Ishikawa (cell line): ENCODE measurements around the gene NGDN.

ENCODE experiments used
- CEBPB ChIP-seq: IDR thresholded peaks from 2 replicates; pipeline ENCODE4 v1.6.1; 2012
- CREB1 ChIP-seq: IDR thresholded peaks from 2 replicates; pipeline ENCODE4 v1.6.1; 2012; ENCODE audit warnings: low read depth
- EGR1 ChIP-seq: IDR thresholded peaks from 2 replicates; pipeline ENCODE4 v1.6.1; 2012
- EP300 ChIP-seq: IDR thresholded peaks from 2 replicates; pipeline ENCODE4 v1.6.1; 2012; ENCODE audit warnings: borderline replicate concordance
- FOXM1 ChIP-seq: IDR thresholded peaks from 2 replicates; pipeline ENCODE4 v1.6.1; 2012; ENCODE audit warnings: low read depth, borderline replicate concordance
- MAX ChIP-seq: IDR thresholded peaks from 2 replicates; pipeline ENCODE4 v1.6.1; 2012
- NFIC ChIP-seq: IDR thresholded peaks from 2 replicates; pipeline ENCODE4 v1.6.1; 2012
- RAD21 ChIP-seq: IDR thresholded peaks from 2 replicates; pipeline ENCODE4 v1.6.1; 2012; ENCODE audit warnings: low read depth
- REST ChIP-seq: IDR thresholded peaks from 2 replicates; pipeline ENCODE4 v1.6.1; 2012; ENCODE audit warnings: low read depth, mild to moderate bottlenecking
- TAF1 ChIP-seq: IDR thresholded peaks from 2 replicates; pipeline ENCODE4 v1.6.1; 2012; ENCODE audit warnings: low read depth, mild to moderate bottlenecking
- TCF12 ChIP-seq: IDR thresholded peaks from 2 replicates; pipeline ENCODE4 v1.6.1; 2012; ENCODE audit warnings: low read depth
- TEAD4 ChIP-seq: IDR thresholded peaks from 2 replicates; pipeline ENCODE4 v1.6.1; 2012
- USF1 ChIP-seq: IDR thresholded peaks from 2 replicates; pipeline ENCODE4 v1.6.1; 2012
- YY1 ChIP-seq: IDR thresholded peaks from 2 replicates; pipeline ENCODE4 v1.6.1; 2012; ENCODE audit warnings: low read depth
- ZBTB7A ChIP-seq: IDR thresholded peaks from 2 replicates; pipeline ENCODE4 v1.6.1; 2012; ENCODE audit warnings: low read depth

NGDN gene

GRCh38 chr14:23430016-23430722 lies 39.3 kb upstream of the NGDN start:
- TF ChIP-seq TCF12 (no peak), TEAD4 (no peak), CEBPB (no peak), EP300 (no peak), REST (no peak), TAF1 (no peak), NFIC (no peak), YY1 (no peak), USF1 (no peak), MAX (no peak)

GRCh38 chr14:23430723-23431085 lies 38.8 kb upstream of the NGDN start:
- no peak for TF ChIP-seq NFIC
- TF ChIP-seq CEBPB: no peak
- no peak for TF ChIP-seq YY1
- TF ChIP-seq MAX: no peak
- TF ChIP-seq EP300: no peak
- TF ChIP-seq USF1: no peak
- TF ChIP-seq TEAD4: no peak
- no peak for TF ChIP-seq REST
- TF ChIP-seq CREB1: no peak
- no peak for TF ChIP-seq TCF12
- TF ChIP-seq ZBTB7A: no peak
- TF ChIP-seq EGR1: no peak
- TF ChIP-seq TAF1: no peak
- TF ChIP-seq FOXM1: no peak
- TF ChIP-seq RAD21: no peak

GRCh38 chr14:23431486-23431885 lies 38.0 kb upstream of the NGDN start:
- TF ChIP-seq FOXM1: no peak
- TF ChIP-seq USF1: no peak
- no peak for TF ChIP-seq TAF1
- TF ChIP-seq TEAD4: no peak
- no peak for TF ChIP-seq MAX
- TF ChIP-seq YY1: no peak
- TF ChIP-seq CREB1: no peak
- TF ChIP-seq NFIC: no peak

GRCh38 chr14:23432102-23432925 lies 37.2 kb upstream of the NGDN start:
- TF ChIP-seq EGR1 (no peak), CREB1 (no peak), TEAD4 (no peak), NFIC (no peak), EP300 (no peak), CEBPB (no peak)

GRCh38 chr14:23432946-23433345 lies 36.6 kb upstream of the NGDN start:
- TF ChIP-seq YY1 (no peak), TAF1 (no peak), CEBPB (no peak), NFIC (no peak), TCF12 (no peak), ZBTB7A (no peak), REST (no peak), RAD21 (no peak), TEAD4 (no peak), CREB1 (no peak), EGR1 (no peak)
